GM19239 (cell line): ENCODE measurements around the gene IPCEF1.
A peak's percentile ranks its signal among the peaks of the same experiment; 100 is the strongest.

Experiments
- DNase-seq: peaks from one replicate; pipeline ENCODE4 v3.0.0; 2011; ENCODE audit warnings: low spot score; ENCODE audit not compliant: insufficient read length
- FAIRE-seq: peaks from 2 replicates; lab custom pipeline; 2011; peaks lifted over from hg19 to GRCh38; lab: Jason Lieb, UNC

The IPCEF1 gene

GRCh38 chr6:154301086-154301625 is 55.4 kb downstream of the IPCEF1 start:
- FAIRE-seq, result no peak

GRCh38 chr6:154298297-154298696 is 58.3 kb downstream of the IPCEF1 start:
- peak; percentile 82 for FAIRE-seq
- DNase-seq, result no peak

More at GRCh38 chr6:154301086-154301625, 55.4 kb downstream of the IPCEF1 start:
- DNase-seq, result no peak

GRCh38 chr6:154297721-154298120 is 58.9 kb downstream of the IPCEF1 start:
- no peak for FAIRE-seq
- DNase-seq, result no peak

GRCh38 chr6:154297210-154297609 is 59.4 kb downstream of the IPCEF1 start:
- FAIRE-seq (peak; percentile 8), DNase-seq (no peak)

- no peak for DNase-seq
- no peak for FAIRE-seq
These were observed 60.9 kb downstream of the IPCEF1 start for GRCh38 chr6:154295733-154296132.

- peak; percentile 51 for FAIRE-seq
- no peak for DNase-seq
These were observed 63.6 kb downstream of the IPCEF1 start for GRCh38 chr6:154292855-154293519.

- DNase-seq (no peak), FAIRE-seq (no peak)
These were observed 64.5 kb downstream of the IPCEF1 start for GRCh38 chr6:154292066-154292465.

GRCh38 chr6:154289818-154290508 is 66.6 kb downstream of the IPCEF1 start:
- DNase-seq (no peak), FAIRE-seq (peak; percentile 45)

GRCh38 chr6:154285826-154286225 is 70.8 kb downstream of the IPCEF1 start:
- FAIRE-seq, result no peak

GRCh38 chr6:154284313-154284853 is 72.2 kb downstream of the IPCEF1 start:
- FAIRE-seq (no peak), DNase-seq (no peak)

More at GRCh38 chr6:154285826-154286225, 70.8 kb downstream of the IPCEF1 start:
- no peak for DNase-seq

GRCh38 chr6:154280521-154280920 is 76.1 kb downstream of the IPCEF1 start:
- FAIRE-seq (no peak), DNase-seq (no peak)

GRCh38 chr6:154277629-154278017 is 79.0 kb downstream of the IPCEF1 start:
- no peak for FAIRE-seq
- DNase-seq, result no peak

GRCh38 chr6:154276810-154277628 is 79.6 kb downstream of the IPCEF1 start:
- DNase-seq (no peak), FAIRE-seq (peak; percentile 89)

- no peak for DNase-seq
- FAIRE-seq, result peak; percentile 37
These were observed 82.4 kb downstream of the IPCEF1 start for GRCh38 chr6:154274168-154274567.

- no peak for DNase-seq
These were observed 88.1 kb downstream of the IPCEF1 start for GRCh38 chr6:154268486-154268885.

GRCh38 chr6:154267508-154268106 is 89.0 kb downstream of the IPCEF1 start:
- DNase-seq (no peak), FAIRE-seq (peak; percentile 62)

More at GRCh38 chr6:154268486-154268885, 88.1 kb downstream of the IPCEF1 start:
- peak; percentile 21 for FAIRE-seq

GRCh38 chr6:154266560-154267099 is 90.0 kb downstream of the IPCEF1 start:
- FAIRE-seq (peak; percentile 94), DNase-seq (no peak)

- FAIRE-seq (peak; percentile 87), DNase-seq (no peak)
These were observed 94.8 kb downstream of the IPCEF1 start for GRCh38 chr6:154261688-154262397.
